Measurements from ENCODE around the gene PPP1R1C. TPM values are rescaled to one million over a fixed set of nuclear protein-coding genes. Genes with fewer than 3 reads are reported as not detected.

Gene PPP1R1C
- total RNA-seq, 1 experiment from 2014 or later, result 3.4 TPM

DNA sequence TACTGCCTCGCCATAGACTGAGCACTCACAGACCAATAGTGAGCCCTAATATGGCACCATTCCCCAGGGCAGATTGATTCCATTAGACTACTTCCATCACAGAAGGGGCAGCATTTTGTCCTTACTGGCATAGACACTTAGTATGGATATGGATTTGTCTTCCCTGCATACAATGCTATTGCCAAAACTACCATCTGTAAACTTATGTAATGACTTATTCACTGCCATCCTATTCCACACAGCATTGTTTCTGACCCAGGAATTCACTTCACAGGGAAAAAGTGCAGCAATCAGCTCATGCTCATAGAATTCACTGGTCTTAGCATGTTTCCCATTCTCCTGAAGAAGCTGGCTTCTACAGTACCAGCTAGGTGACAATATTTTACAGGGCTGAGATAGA, 179.0 kb downstream of the PPP1R1C start:
- no peaks in the 10 kb centered on the region for H3K27me3 Mint-ChIP-seq (ENCODE audit: low read depth)
- POLR2A ChIA-PET, result no interaction called here
- TF ChIP-seq, protein P1, sequence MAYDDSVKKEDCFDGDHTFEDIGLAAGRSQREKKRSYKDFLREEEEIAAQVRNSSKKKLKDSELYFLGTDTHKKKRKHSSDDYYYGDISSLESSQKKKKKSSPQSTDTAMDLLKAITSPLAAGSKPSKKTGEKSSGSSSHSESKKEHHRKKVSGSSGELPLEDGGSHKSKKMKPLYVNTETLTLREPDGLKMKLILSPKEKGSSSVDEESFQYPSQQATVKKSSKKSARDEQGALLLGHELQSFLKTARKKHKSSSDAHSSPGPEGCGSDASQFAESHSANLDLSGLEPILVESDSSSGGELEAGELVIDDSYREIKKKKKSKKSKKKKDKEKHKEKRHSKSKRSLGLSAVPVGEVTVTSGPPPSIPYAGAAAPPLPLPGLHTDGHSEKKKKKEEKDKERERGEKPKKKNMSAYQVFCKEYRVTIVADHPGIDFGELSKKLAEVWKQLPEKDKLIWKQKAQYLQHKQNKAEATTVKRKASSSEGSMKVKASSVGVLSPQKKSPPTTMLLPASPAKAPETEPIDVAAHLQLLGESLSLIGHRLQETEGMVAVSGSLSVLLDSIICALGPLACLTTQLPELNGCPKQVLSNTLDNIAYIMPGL (CRISPR knock-in tag; IDR thresholded peaks at IDR 0.05), result no peak
- TF ChIP-seq RELA (CRISPR knock-in tag; IDR thresholded peaks at IDR 0.05; ENCODE audit: borderline replicate concordance), result no peak
- TF ChIP-seq ZNF317 (CRISPR knock-in tag; IDR thresholded peaks at IDR 0.05; ENCODE audit: borderline replicate concordance, low read depth), result no peak
- TF ChIP-seq FOXP1 (CRISPR knock-in tag; IDR thresholded peaks at IDR 0.05; ENCODE audit: borderline replicate concordance), result no peak
- TF ChIP-seq RORB (CRISPR knock-in tag; IDR thresholded peaks at IDR 0.05), result no peak
- TF ChIP-seq, protein P2, sequence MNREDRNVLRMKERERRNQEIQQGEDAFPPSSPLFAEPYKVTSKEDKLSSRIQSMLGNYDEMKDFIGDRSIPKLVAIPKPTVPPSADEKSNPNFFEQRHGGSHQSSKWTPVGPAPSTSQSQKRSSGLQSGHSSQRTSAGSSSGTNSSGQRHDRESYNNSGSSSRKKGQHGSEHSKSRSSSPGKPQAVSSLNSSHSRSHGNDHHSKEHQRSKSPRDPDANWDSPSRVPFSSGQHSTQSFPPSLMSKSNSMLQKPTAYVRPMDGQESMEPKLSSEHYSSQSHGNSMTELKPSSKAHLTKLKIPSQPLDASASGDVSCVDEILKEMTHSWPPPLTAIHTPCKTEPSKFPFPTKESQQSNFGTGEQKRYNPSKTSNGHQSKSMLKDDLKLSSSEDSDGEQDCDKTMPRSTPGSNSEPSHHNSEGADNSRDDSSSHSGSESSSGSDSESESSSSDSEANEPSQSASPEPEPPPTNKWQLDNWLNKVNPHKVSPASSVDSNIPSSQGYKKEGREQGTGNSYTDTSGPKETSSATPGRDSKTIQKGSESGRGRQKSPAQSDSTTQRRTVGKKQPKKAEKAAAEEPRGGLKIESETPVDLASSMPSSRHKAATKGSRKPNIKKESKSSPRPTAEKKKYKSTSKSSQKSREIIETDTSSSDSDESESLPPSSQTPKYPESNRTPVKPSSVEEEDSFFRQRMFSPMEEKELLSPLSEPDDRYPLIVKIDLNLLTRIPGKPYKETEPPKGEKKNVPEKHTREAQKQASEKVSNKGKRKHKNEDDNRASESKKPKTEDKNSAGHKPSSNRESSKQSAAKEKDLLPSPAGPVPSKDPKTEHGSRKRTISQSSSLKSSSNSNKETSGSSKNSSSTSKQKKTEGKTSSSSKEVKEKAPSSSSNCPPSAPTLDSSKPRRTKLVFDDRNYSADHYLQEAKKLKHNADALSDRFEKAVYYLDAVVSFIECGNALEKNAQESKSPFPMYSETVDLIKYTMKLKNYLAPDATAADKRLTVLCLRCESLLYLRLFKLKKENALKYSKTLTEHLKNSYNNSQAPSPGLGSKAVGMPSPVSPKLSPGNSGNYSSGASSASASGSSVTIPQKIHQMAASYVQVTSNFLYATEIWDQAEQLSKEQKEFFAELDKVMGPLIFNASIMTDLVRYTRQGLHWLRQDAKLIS (CRISPR knock-in tag; IDR thresholded peaks at IDR 0.05; ENCODE audit: borderline replicate concordance), result no peak
- no peaks in the 10 kb centered on the region for H3K36me3 Mint-ChIP-seq
- CTCF ChIA-PET, result no interaction called here
- no peaks in the 10 kb centered on the region for H3K4me1 Mint-ChIP-seq
- H3K9me3 Mint-ChIP-seq, result no peaks in the 10 kb centered on the region
- H3K27ac Mint-ChIP-seq, result no peak overlapping the region
- ATAC-seq (no peak), DNase-seq (ENCODE audit: low spot score) (no peak)
- no peak overlapping the region for H3K4me3 Mint-ChIP-seq

DNA sequence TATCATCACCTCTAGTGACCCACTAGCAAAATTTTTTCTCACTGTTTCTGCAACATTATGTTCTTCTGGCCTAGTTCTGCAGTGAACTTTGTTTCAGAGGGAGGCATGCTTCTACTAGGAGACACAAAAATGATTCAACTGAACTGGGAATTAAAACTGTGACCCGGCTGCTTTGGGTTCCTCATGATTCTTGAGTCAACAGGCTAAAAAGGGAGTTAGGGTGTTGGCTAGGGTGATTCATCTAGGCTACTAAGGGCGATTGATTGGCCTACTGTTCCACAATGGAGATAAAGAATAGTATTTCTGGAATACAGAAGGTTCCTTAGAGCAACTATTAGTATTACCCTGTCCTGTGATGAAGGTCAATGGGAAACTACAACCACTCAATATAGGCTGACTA, 179.5 kb downstream of the PPP1R1C start:
- POLR2A ChIA-PET, result no interaction called here
- Mint-ChIP-seq H3K4me1 (no peaks in the 10 kb centered on the region), H3K4me3 (no peak overlapping the region), H3K27ac (no peak overlapping the region), H3K36me3 (no peaks in the 10 kb centered on the region), H3K27me3 (ENCODE audit: low read depth) (no peaks in the 10 kb centered on the region), H3K9me3 (no peaks in the 10 kb centered on the region)
- CTCF ChIA-PET, result no interaction called here
- ATAC-seq (no peak), DNase-seq (ENCODE audit: low spot score) (no peak)
- TF ChIP-seq, protein P3, sequence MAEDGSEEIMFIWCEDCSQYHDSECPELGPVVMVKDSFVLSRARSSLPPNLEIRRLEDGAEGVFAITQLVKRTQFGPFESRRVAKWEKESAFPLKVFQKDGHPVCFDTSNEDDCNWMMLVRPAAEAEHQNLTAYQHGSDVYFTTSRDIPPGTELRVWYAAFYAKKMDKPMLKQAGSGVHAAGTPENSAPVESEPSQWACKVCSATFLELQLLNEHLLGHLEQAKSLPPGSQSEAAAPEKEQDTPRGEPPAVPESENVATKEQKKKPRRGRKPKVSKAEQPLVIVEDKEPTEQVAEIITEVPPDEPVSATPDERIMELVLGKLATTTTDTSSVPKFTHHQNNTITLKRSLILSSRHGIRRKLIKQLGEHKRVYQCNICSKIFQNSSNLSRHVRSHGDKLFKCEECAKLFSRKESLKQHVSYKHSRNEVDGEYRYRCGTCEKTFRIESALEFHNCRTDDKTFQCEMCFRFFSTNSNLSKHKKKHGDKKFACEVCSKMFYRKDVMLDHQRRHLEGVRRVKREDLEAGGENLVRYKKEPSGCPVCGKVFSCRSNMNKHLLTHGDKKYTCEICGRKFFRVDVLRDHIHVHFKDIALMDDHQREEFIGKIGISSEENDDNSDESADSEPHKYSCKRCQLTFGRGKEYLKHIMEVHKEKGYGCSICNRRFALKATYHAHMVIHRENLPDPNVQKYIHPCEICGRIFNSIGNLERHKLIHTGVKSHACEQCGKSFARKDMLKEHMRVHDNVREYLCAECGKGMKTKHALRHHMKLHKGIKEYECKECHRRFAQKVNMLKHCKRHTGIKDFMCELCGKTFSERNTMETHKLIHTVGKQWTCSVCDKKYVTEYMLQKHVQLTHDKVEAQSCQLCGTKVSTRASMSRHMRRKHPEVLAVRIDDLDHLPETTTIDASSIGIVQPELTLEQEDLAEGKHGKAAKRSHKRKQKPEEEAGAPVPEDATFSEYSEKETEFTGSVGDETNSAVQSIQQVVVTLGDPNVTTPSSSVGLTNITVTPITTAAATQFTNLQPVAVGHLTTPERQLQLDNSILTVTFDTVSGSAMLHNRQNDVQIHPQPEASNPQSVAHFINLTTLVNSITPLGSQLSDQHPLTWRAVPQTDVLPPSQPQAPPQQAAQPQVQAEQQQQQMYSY (CRISPR knock-in tag; IDR thresholded peaks at IDR 0.05), result no peak
- TF ChIP-seq, protein P4, sequence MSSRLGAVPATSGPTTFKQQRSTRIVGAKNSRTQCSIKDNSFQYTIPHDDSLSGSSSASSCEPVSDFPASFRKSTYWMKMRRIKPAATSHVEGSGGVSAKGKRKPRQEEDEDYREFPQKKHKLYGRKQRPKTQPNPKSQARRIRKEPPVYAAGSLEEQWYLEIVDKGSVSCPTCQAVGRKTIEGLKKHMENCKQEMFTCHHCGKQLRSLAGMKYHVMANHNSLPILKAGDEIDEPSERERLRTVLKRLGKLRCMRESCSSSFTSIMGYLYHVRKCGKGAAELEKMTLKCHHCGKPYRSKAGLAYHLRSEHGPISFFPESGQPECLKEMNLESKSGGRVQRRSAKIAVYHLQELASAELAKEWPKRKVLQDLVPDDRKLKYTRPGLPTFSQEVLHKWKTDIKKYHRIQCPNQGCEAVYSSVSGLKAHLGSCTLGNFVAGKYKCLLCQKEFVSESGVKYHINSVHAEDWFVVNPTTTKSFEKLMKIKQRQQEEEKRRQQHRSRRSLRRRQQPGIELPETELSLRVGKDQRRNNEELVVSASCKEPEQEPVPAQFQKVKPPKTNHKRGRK (CRISPR knock-in tag; IDR thresholded peaks at IDR 0.05; ENCODE audit: borderline replicate concordance), result no peak
- TF ChIP-seq CBFB (CRISPR knock-in tag; IDR thresholded peaks at IDR 0.05; ENCODE audit: low read depth), result no peak
- TF ChIP-seq, protein P5, sequence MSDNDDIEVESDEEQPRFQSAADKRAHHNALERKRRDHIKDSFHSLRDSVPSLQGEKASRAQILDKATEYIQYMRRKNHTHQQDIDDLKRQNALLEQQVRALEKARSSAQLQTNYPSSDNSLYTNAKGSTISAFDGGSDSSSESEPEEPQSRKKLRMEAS (CRISPR knock-in tag; IDR thresholded peaks at IDR 0.05), result no peak
- TF ChIP-seq, protein P2 (CRISPR knock-in tag; IDR thresholded peaks at IDR 0.05; ENCODE audit: borderline replicate concordance), result no peak
